Measurements from ENCODE around the gene XYLT1. TPM values are rescaled to one million over a fixed set of nuclear protein-coding genes. Genes with fewer than 3 reads are reported as not detected.
"Not testable (repeated sequence)": the region's sequence is repeated elsewhere in the genome, so short reads cannot be mapped to it uniquely, and the experiment has no call there.

XYLT1 gene
- total RNA-seq, 1 experiment from 2014 or later: 25.0 TPM

GRCh38 chr16:17306745-17307144, 164.0 kb downstream of the XYLT1 start:
- ATAC-seq: no peak
- POLR2A ChIA-PET: no interaction called here
- no peak overlapping the region for H3K4me3 Mint-ChIP-seq
- H3K9me3 Mint-ChIP-seq: no peaks in the 10 kb centered on the region
- no peak for DNase-seq (ENCODE audit: low spot score)
- CTCF ChIA-PET: interaction anchor here (1.2 kb wide), 1 partner anchor 161 kb away, joined by 4 read pairs; no protein-coding TSS in a partner anchor
- H3K27ac Mint-ChIP-seq: no peak overlapping the region
- TF ChIP-seq FOXJ3 (CRISPR knock-in tag; IDR thresholded peaks at IDR 0.05; ENCODE audit: borderline replicate concordance): no peak
- TF ChIP-seq AFF4 (CRISPR knock-in tag; IDR thresholded peaks at IDR 0.05; ENCODE audit: borderline replicate concordance): no peak
- no peak for TF ChIP-seq RELA (CRISPR knock-in tag; IDR thresholded peaks at IDR 0.05; ENCODE audit: borderline replicate concordance)
- no peak for TF ChIP-seq PRRX2 (CRISPR knock-in tag; IDR thresholded peaks at IDR 0.05)
- no peak for TF ChIP-seq USF2 (CRISPR knock-in tag; IDR thresholded peaks at IDR 0.05)
- TF ChIP-seq ZNF671 (CRISPR knock-in tag; IDR thresholded peaks at IDR 0.05): no peak
- TF ChIP-seq STAT6 (CRISPR knock-in tag; conservative IDR thresholded peaks at IDR 0.05; ENCODE audit: low read depth): no peak
- TF ChIP-seq OVOL2 (CRISPR knock-in tag; IDR thresholded peaks at IDR 0.05; ENCODE audit: borderline replicate concordance): no peak
- TF ChIP-seq JUN (CRISPR knock-in tag; IDR thresholded peaks at IDR 0.05): no peak
- peaks cover 79% of the 10 kb centered on the region for H3K4me1 Mint-ChIP-seq
- H3K36me3 Mint-ChIP-seq: no peaks in the 10 kb centered on the region
- H3K27me3 Mint-ChIP-seq (ENCODE audit: low read depth): no peaks in the 10 kb centered on the region

- Mint-ChIP-seq H3K4me1 (peaks cover 77% of the 10 kb centered on the region), H3K27ac (peak overlapping the region; percentile 24; the same call in 1 of the 2 replicates)
Measured at GRCh38 chr16:17306211-17306610, 164.5 kb downstream of the XYLT1 start.

GRCh38 chr16:17305694-17306093, 165.1 kb downstream of the XYLT1 start:
- POLR2A ChIA-PET: no interaction called here
- no peaks in the 10 kb centered on the region for H3K36me3 Mint-ChIP-seq
- CTCF ChIA-PET: interaction anchor here (0.7 to 1.1 kb wide), 2 partner anchors 30 to 171 kb away, joined by 3 read pairs; no protein-coding TSS in a partner anchor
- H3K27ac Mint-ChIP-seq: peak overlapping the region; percentile 24; the same call in 1 of the 2 replicates
- no peak; the same call in 1 of the 2 replicates for ATAC-seq
- peaks cover 76% of the 10 kb centered on the region for H3K4me1 Mint-ChIP-seq
- DNase-seq (ENCODE audit: low spot score): no peak
- H3K9me3 Mint-ChIP-seq: no peaks in the 10 kb centered on the region
- H3K27me3 Mint-ChIP-seq (ENCODE audit: low read depth): no peaks in the 10 kb centered on the region
- H3K4me3 Mint-ChIP-seq: no peak overlapping the region
- no peak for TF ChIP-seq ATF6 (CRISPR knock-in tag; IDR thresholded peaks at IDR 0.05)
- no peak for TF ChIP-seq TP53 (CRISPR knock-in tag; IDR thresholded peaks at IDR 0.05)
- no peak for TF ChIP-seq ZNF671 (CRISPR knock-in tag; IDR thresholded peaks at IDR 0.05)
- no peak for TF ChIP-seq ZSCAN18 (CRISPR knock-in tag; IDR thresholded peaks at IDR 0.05)
- TF ChIP-seq ATF1 (CRISPR knock-in tag; IDR thresholded peaks at IDR 0.05): no peak
- no peak for TF ChIP-seq SOX15 (CRISPR knock-in tag; IDR thresholded peaks at IDR 0.05)
- no peak for TF ChIP-seq ZNF219 (CRISPR knock-in tag; IDR thresholded peaks at IDR 0.05; ENCODE audit: borderline replicate concordance)
- TF ChIP-seq ZNF281 (CRISPR knock-in tag; IDR thresholded peaks at IDR 0.05): no peak
- no peak for TF ChIP-seq PRRX2 (CRISPR knock-in tag; IDR thresholded peaks at IDR 0.05)

More at GRCh38 chr16:17306211-17306610, 164.5 kb downstream of the XYLT1 start:
- H3K36me3 Mint-ChIP-seq; ATAC-seq; H3K27me3 Mint-ChIP-seq (ENCODE audit: low read depth); H3K4me3 Mint-ChIP-seq; DNase-seq (ENCODE audit: low spot score); H3K9me3 Mint-ChIP-seq; POLR2A ChIA-PET: not testable (repeated sequence)
- CTCF ChIA-PET: interaction anchor here (1.2 kb wide), 1 partner anchor 161 kb away, joined by 4 read pairs; no protein-coding TSS in a partner anchor
